GM10847 (cell line): ENCODE data around the gene MAST3.

Experiments
- POLR2A ChIP-seq: IDR thresholded peaks from 2 replicates; pipeline ENCODE4 v1.6.1; 2011; ENCODE audit not compliant: insufficient read length; ENCODE audit errors: extremely low read depth

MAST3 gene

GRCh38 chr19:18141031-18141430 lies 43.5 kb downstream of the MAST3 start:
- no peak for TF ChIP-seq POLR2A

GRCh38 chr19:18143902-18144301 lies 46.3 kb downstream of the MAST3 start:
- no peak for TF ChIP-seq POLR2A

GRCh38 chr19:18144361-18144760 lies 46.8 kb downstream of the MAST3 start:
- TF ChIP-seq POLR2A, result no peak

- no peak for TF ChIP-seq POLR2A
Measured at GRCh38 chr19:18144906-18145305, 47.3 kb downstream of the MAST3 start.

GRCh38 chr19:18145391-18145999 lies 47.9 kb downstream of the MAST3 start:
- no peak for TF ChIP-seq POLR2A

- TF ChIP-seq POLR2A, result no peak
Measured at GRCh38 chr19:18147396-18147795, 49.8 kb downstream of the MAST3 start.

GRCh38 chr19:18149596-18149975 lies 52.0 kb downstream of the MAST3 start:
- TF ChIP-seq POLR2A, result no peak

- TF ChIP-seq POLR2A, result no peak
Measured at GRCh38 chr19:18150776-18151624, 53.4 kb downstream of the MAST3 start.

- peak; percentile 49 for TF ChIP-seq POLR2A
Measured at GRCh38 chr19:18152442-18152816, 54.9 kb downstream of the MAST3 start.

GRCh38 chr19:18152817-18153555 lies 55.4 kb downstream of the MAST3 start, which contains the start of gene PIK3R2:
PIK3R2 (plus strand) TSS chr19:18153163; CDS start chr19:18155880, 2,717 bp downstream.
- no peak for TF ChIP-seq POLR2A

GRCh38 chr19:18153556-18154134 lies 56.1 kb downstream of the MAST3 start:
- TF ChIP-seq POLR2A, result no peak

GRCh38 chr19:18155095-18156087 lies 57.8 kb downstream of the MAST3 start:
- no peak for TF ChIP-seq POLR2A

GRCh38 chr19:18156268-18156667 lies 58.7 kb downstream of the MAST3 start:
- no peak for TF ChIP-seq POLR2A

GRCh38 chr19:18156841-18157464 lies 59.4 kb downstream of the MAST3 start:
- no peak for TF ChIP-seq POLR2A

GRCh38 chr19:18157465-18158063 lies 60.0 kb downstream of the MAST3 start:
- no peak for TF ChIP-seq POLR2A
